ENCODE results near the gene IFT27. TPM values are rescaled to one million over a fixed set of nuclear protein-coding genes. Genes with fewer than 3 reads are reported as not detected.

Gene IFT27
- 57.3 TPM for polyA plus RNA-seq (2013, experiment 1 of 2)
- polyA plus RNA-seq (2013, experiment 2 of 2), result 56.3 TPM

GRCh38 chr22:36775964-36776669, at the start of gene IFT27:
Gene IFT27, minus strand, starts transcription at chr22:36776119. Its CDS starts 412 bp downstream, at chr22:36775707.
- peak within 1 kb of the TSS; percentile 98 for H3K9ac ChIP-seq (ENCODE audit: low read depth, low read length, poor library complexity)
- H2BK5ac ChIP-seq (ENCODE audit: low read length), result no peak within 1 kb of the TSS
- H4K8ac ChIP-seq (ENCODE audit: low read depth, low read length), result peak within 1 kb of the TSS; percentile 96
- no peak within 1 kb of the TSS for H3K23ac ChIP-seq (ENCODE audit: low read depth, low read length, poor library complexity)
- peak; percentile 100 for DNase-seq (ENCODE audit: low spot score)
- no CpG with 5 or more reads among the region's 43 CpGs for WGBS, 2 donors (ENCODE audit: extremely low coverage in 2 of 2, insufficient read length in 2 of 2, insufficient replicate concordance in 1 of 2)
- H3K9me3 ChIP-seq (replicated peaks in 1 of 2; ENCODE audit: control insufficient read depth in 2 of 2, insufficient read depth in 1 of 2, low read depth in 1 of 2, low read length in 2 of 2), result peaks cover 13 to 29% of the 10 kb centered on the region in 2 donors
- peak within 1 kb of the TSS; percentile 26 for H2BK15ac ChIP-seq (ENCODE audit: low read length)
- peak within 1 kb of the TSS; percentile 39 for H3K14ac ChIP-seq (ENCODE audit: low read length)
- H2BK120ac ChIP-seq (ENCODE audit: low read depth, low read length), result no peak within 1 kb of the TSS
- peak within 1 kb of the TSS; percentile 58 for H2AK5ac ChIP-seq (ENCODE audit: low read depth, low read length)
- no peak within 1 kb of the TSS for H3K4ac ChIP-seq (ENCODE audit: low read length)
- peak within 1 kb of the TSS; percentile 69 for H3K4me2 ChIP-seq (ENCODE audit: insufficient read depth, low read length, poor library complexity, severe bottlenecking)
- H3K4me3 ChIP-seq (ENCODE audit: low read length in 2 of 2), result peak within 1 kb of the TSS; percentile 82 to 87
- H4K91ac ChIP-seq (ENCODE audit: low read depth, low read length, poor library complexity), result no peak within 1 kb of the TSS
- H3K18ac ChIP-seq (ENCODE audit: low read length), result peak within 1 kb of the TSS; percentile 93
- no peak within 1 kb of the TSS for H3K27ac ChIP-seq (replicated peaks; ENCODE audit: low read length)
- no peak within 1 kb of the TSS for H2BK12ac ChIP-seq (ENCODE audit: low read length)
- no peaks in the 10 kb centered on the region for H3K27me3 ChIP-seq (ENCODE audit: control insufficient read depth in 3 of 3, insufficient read depth in 3 of 3, low read depth in 1 of 3, low read length in 3 of 3)
- peaks cover 2% of the 10 kb centered on the region for H3K79me1 ChIP-seq (ENCODE audit: low read depth, low read length)
- H3K4me1 ChIP-seq (ENCODE audit: control insufficient read depth in 2 of 2, insufficient read depth in 1 of 2, low read depth in 1 of 2, low read length in 2 of 2), result peaks cover 7 to 9% of the 10 kb centered on the region in 2 donors
- peak within 1 kb of the TSS; percentile 82 for H2AFZ ChIP-seq (ENCODE audit: low read length)
- H3K36me3 ChIP-seq (replicated peaks in 1 of 2; ENCODE audit: control insufficient read depth in 2 of 2, insufficient read depth in 2 of 2, low read length in 2 of 2), result peaks cover 4 to 16% of the 10 kb centered on the region in 2 donors

- peak overlapping the region; percentile 83 for H4K91ac ChIP-seq (ENCODE audit: low read depth, low read length, poor library complexity)
Observed at GRCh38 chr22:36824655-36825054, 48.7 kb upstream of the IFT27 start.

GRCh38 chr22:36823186-36823839, 47.4 kb upstream of the IFT27 start:
- H3K4me1 ChIP-seq (ENCODE audit: control insufficient read depth in 2 of 2, insufficient read depth in 1 of 2, low read depth in 1 of 2, low read length in 2 of 2), result peaks cover 16 to 27% of the 10 kb centered on the region in 2 donors
- peak overlapping the region; percentile 51 for H2AK5ac ChIP-seq (ENCODE audit: low read depth, low read length)
- H3K23ac ChIP-seq (ENCODE audit: low read depth, low read length, poor library complexity), result no peak overlapping the region
- no peaks in the 10 kb centered on the region for H3K9me3 ChIP-seq (replicated peaks in 1 of 2; ENCODE audit: control insufficient read depth in 2 of 2, insufficient read depth in 1 of 2, low read depth in 1 of 2, low read length in 2 of 2)
- H4K8ac ChIP-seq (ENCODE audit: low read depth, low read length), result no peak overlapping the region
- H3K36me3 ChIP-seq (replicated peaks in 1 of 2; ENCODE audit: control insufficient read depth in 2 of 2, insufficient read depth in 2 of 2, low read length in 2 of 2), result no peaks in the 10 kb centered on the region
- peaks cover 0 to 5% (median 4%) of the 10 kb centered on the region in 3 experiments for H3K27me3 ChIP-seq (ENCODE audit: control insufficient read depth in 3 of 3, insufficient read depth in 3 of 3, low read depth in 1 of 3, low read length in 3 of 3)
- peak overlapping the region; percentile 30 for H2BK15ac ChIP-seq (ENCODE audit: low read length)
- no peak overlapping the region for H3K4ac ChIP-seq (ENCODE audit: low read length)
- peak overlapping the region; percentile 31 for H2AFZ ChIP-seq (ENCODE audit: low read length)
- H3K79me1 ChIP-seq (ENCODE audit: low read depth, low read length), result no peaks in the 10 kb centered on the region
- no peak overlapping the region for H3K14ac ChIP-seq (ENCODE audit: low read length)
- no peak overlapping the region for H2BK5ac ChIP-seq (ENCODE audit: low read length)
- H2BK120ac ChIP-seq (ENCODE audit: low read depth, low read length), result no peak overlapping the region
- H4K91ac ChIP-seq (ENCODE audit: low read depth, low read length, poor library complexity), result no peak overlapping the region
- H3K4me3 ChIP-seq (ENCODE audit: low read length in 2 of 2), result no peak overlapping the region
- H3K18ac ChIP-seq (ENCODE audit: low read length), result peak overlapping the region; percentile 63
- no peak overlapping the region for H3K27ac ChIP-seq (replicated peaks; ENCODE audit: low read length)
- no peak overlapping the region for H2BK12ac ChIP-seq (ENCODE audit: low read length)
- WGBS, 2 donors (ENCODE audit: extremely low coverage in 2 of 2, insufficient read length in 2 of 2, insufficient replicate concordance in 1 of 2), result no CpG with 5 or more reads among the region's 17 CpGs
- no peak overlapping the region for H3K9ac ChIP-seq (ENCODE audit: low read depth, low read length, poor library complexity)
- no peak overlapping the region for H3K4me2 ChIP-seq (ENCODE audit: insufficient read depth, low read length, poor library complexity, severe bottlenecking)
- no peak for DNase-seq (ENCODE audit: low spot score)

More at GRCh38 chr22:36824655-36825054, 48.7 kb upstream of the IFT27 start:
- Histone ChIP-seq H3K23ac (ENCODE audit: low read depth, low read length, poor library complexity) (no peak overlapping the region), H3K4me2 (ENCODE audit: insufficient read depth, low read length, poor library complexity, severe bottlenecking) (no peak overlapping the region), H3K4ac (ENCODE audit: low read length) (peak overlapping the region; percentile 32), H2AFZ (ENCODE audit: low read length) (no peak overlapping the region), H2AK5ac (ENCODE audit: low read depth, low read length) (peak overlapping the region; percentile 8), H3K79me1 (ENCODE audit: low read depth, low read length) (no peaks in the 10 kb centered on the region), H3K14ac (ENCODE audit: low read length) (no peak overlapping the region), H3K18ac (ENCODE audit: low read length) (peak overlapping the region; percentile 30), H3K27ac (replicated peaks; ENCODE audit: low read length) (no peak overlapping the region), H3K36me3 (replicated peaks in 1 of 2; ENCODE audit: control insufficient read depth in 2 of 2, insufficient read depth in 2 of 2, low read length in 2 of 2) (no peaks in the 10 kb centered on the region), H3K9ac (ENCODE audit: low read depth, low read length, poor library complexity) (peak overlapping the region; percentile 17), H2BK120ac (ENCODE audit: low read depth, low read length) (no peak overlapping the region), H3K27me3 (ENCODE audit: control insufficient read depth in 3 of 3, insufficient read depth in 3 of 3, low read depth in 1 of 3, low read length in 3 of 3) (peaks cover 0 to 2% (median 0%) of the 10 kb centered on the region in 3 experiments), H2BK15ac (ENCODE audit: low read length) (peak overlapping the region; percentile 40), H2BK5ac (ENCODE audit: low read length) (no peak overlapping the region), H4K8ac (ENCODE audit: low read depth, low read length) (no peak overlapping the region), H3K4me1 (ENCODE audit: control insufficient read depth in 2 of 2, insufficient read depth in 1 of 2, low read depth in 1 of 2, low read length in 2 of 2) (peaks cover 12 to 28% of the 10 kb centered on the region in 2 donors), H3K4me3 (ENCODE audit: low read length in 2 of 2) (peak overlapping the region in 1 of 2 donors; percentile 39), H3K9me3 (replicated peaks in 1 of 2; ENCODE audit: control insufficient read depth in 2 of 2, insufficient read depth in 1 of 2, low read depth in 1 of 2, low read length in 2 of 2) (no peaks in the 10 kb centered on the region), H2BK12ac (ENCODE audit: low read length) (peak overlapping the region; percentile 70)
- DNase-seq (ENCODE audit: low spot score), result no peak
- WGBS, 2 donors (ENCODE audit: extremely low coverage in 2 of 2, insufficient read length in 2 of 2, insufficient replicate concordance in 1 of 2), result no CpG with 5 or more reads among the region's 2 CpGs

GRCh38 chr22:36822581-36822980, 46.7 kb upstream of the IFT27 start:
- no peak for DNase-seq (ENCODE audit: low spot score)
- WGBS, 2 donors (ENCODE audit: extremely low coverage in 2 of 2, insufficient read length in 2 of 2, insufficient replicate concordance in 1 of 2), result no CpG with 5 or more reads among the region's 6 CpGs

More at GRCh38 chr22:36822581-36822980, 46.7 kb upstream of the IFT27 start:
- Histone ChIP-seq H3K4me2 (ENCODE audit: insufficient read depth, low read length, poor library complexity, severe bottlenecking) (no peak overlapping the region), H4K91ac (ENCODE audit: low read depth, low read length, poor library complexity) (no peak overlapping the region), H3K9ac (ENCODE audit: low read depth, low read length, poor library complexity) (no peak overlapping the region), H2BK12ac (ENCODE audit: low read length) (no peak overlapping the region), H3K9me3 (replicated peaks in 1 of 2; ENCODE audit: control insufficient read depth in 2 of 2, insufficient read depth in 1 of 2, low read depth in 1 of 2, low read length in 2 of 2) (no peaks in the 10 kb centered on the region), H3K4me1 (ENCODE audit: control insufficient read depth in 2 of 2, insufficient read depth in 1 of 2, low read depth in 1 of 2, low read length in 2 of 2) (peaks cover 18 to 22% of the 10 kb centered on the region in 2 donors), H3K27me3 (ENCODE audit: control insufficient read depth in 3 of 3, insufficient read depth in 3 of 3, low read depth in 1 of 3, low read length in 3 of 3) (peaks cover 0 to 11% (median 10%) of the 10 kb centered on the region in 3 experiments), H3K4me3 (ENCODE audit: low read length in 2 of 2) (no peak overlapping the region), H2BK5ac (ENCODE audit: low read length) (no peak overlapping the region), H3K23ac (ENCODE audit: low read depth, low read length, poor library complexity) (no peak overlapping the region), H2AK5ac (ENCODE audit: low read depth, low read length) (no peak overlapping the region), H3K79me1 (ENCODE audit: low read depth, low read length) (no peaks in the 10 kb centered on the region), H3K27ac (replicated peaks; ENCODE audit: low read length) (no peak overlapping the region), H4K8ac (ENCODE audit: low read depth, low read length) (no peak overlapping the region), H2BK120ac (ENCODE audit: low read depth, low read length) (no peak overlapping the region), H3K18ac (ENCODE audit: low read length) (no peak overlapping the region), H2BK15ac (ENCODE audit: low read length) (no peak overlapping the region), H3K4ac (ENCODE audit: low read length) (no peak overlapping the region), H3K36me3 (replicated peaks in 1 of 2; ENCODE audit: control insufficient read depth in 2 of 2, insufficient read depth in 2 of 2, low read length in 2 of 2) (no peaks in the 10 kb centered on the region), H2AFZ (ENCODE audit: low read length) (no peak overlapping the region), H3K14ac (ENCODE audit: low read length) (no peak overlapping the region)
